ENCODE measurements around the gene TOMM22.
A peak's percentile ranks its signal among the peaks of the same experiment; 100 is the strongest.

TOMM22 gene

DNA sequence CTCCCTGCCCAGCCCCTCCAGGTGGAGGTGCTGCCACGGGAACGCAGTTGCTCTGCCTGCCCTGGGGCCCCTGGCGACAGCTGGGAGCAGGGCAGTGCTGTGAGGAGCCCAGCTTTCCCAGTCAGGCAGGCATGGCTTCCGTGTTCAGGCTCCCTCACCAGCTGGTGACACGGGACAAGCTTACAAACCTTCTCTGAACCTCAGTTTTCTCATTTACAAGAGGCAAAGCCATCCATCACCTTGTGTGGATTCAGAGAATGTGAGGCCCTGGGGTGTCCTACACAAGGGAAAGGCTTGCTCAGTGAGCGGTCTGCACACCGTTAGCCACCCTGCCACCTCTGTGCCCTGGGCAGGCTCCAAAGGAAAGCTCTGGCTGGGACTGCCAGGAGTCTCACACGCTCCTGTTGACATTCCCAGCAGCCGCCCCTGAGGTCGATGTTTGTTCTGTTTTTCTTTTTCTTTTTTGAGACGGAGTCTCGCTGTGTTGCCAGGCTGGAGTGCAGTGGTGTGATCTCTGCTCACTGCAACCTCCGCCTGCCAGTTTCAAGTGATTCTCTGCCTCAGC lies 50.6 kb downstream of the TOMM22 start:
- H4K91ac ChIP-seq (ENCODE audit: low read depth, low read length): no peak overlapping the region
- no peaks in the 10 kb centered on the region for H3K27me3 ChIP-seq (ENCODE audit: insufficient read depth, low read length)
- H2BK5ac ChIP-seq (ENCODE audit: low read depth, low read length, poor library complexity): no peak overlapping the region
- peaks cover 89 to 96% of the 10 kb centered on the region in 2 experiments for H3K36me3 ChIP-seq (ENCODE audit: control insufficient read depth in 1 of 2, insufficient read depth in 2 of 2, low read length in 2 of 2)
- H3K9me3 ChIP-seq (ENCODE audit: insufficient read depth, low read depth, low read length): peaks cover 2% of the 10 kb centered on the region
- no peak overlapping the region for H3K18ac ChIP-seq (ENCODE audit: low read length)
- H3K27ac ChIP-seq (ENCODE audit: low read depth, low read length): no peak overlapping the region
- no peak overlapping the region for H3K14ac ChIP-seq (ENCODE audit: low read length)
- no peak overlapping the region for H4K8ac ChIP-seq (ENCODE audit: low read depth, low read length)
- H3K4ac ChIP-seq (ENCODE audit: low read depth, low read length): no peak overlapping the region
- no peaks in the 10 kb centered on the region for H3K4me1 ChIP-seq (ENCODE audit: control insufficient read depth in 1 of 2, insufficient read depth in 2 of 2, low read length in 2 of 2)
- no peak overlapping the region for H2BK12ac ChIP-seq (ENCODE audit: low read length)
- H2AK5ac ChIP-seq (ENCODE audit: low read length): no peak overlapping the region
- no peak overlapping the region for H3K23ac ChIP-seq (ENCODE audit: low read length)
- no peak for DNase-seq
- H2BK120ac ChIP-seq (ENCODE audit: insufficient read depth, low read length, poor library complexity): no peak overlapping the region
- H3K79me2 ChIP-seq (ENCODE audit: control insufficient read depth, insufficient read depth, low read length, poor library complexity): no peaks in the 10 kb centered on the region
- H3K9ac ChIP-seq (ENCODE audit: low read length): no peak overlapping the region
- H2AFZ ChIP-seq (ENCODE audit: insufficient read depth, low read length, poor library complexity): no peak overlapping the region
- no peak overlapping the region for H4K12ac ChIP-seq (ENCODE audit: low read depth, low read length)
- WGBS (ENCODE audit: extremely low coverage, insufficient coverage, insufficient read length): no CpG with 5 or more reads among the region's 13 CpGs
- no peak overlapping the region for H3K4me3 ChIP-seq (ENCODE audit: low read depth, low read length)
- no peaks in the 10 kb centered on the region for H3K79me1 ChIP-seq (ENCODE audit: low read length)
- no peak overlapping the region for H3K4me2 ChIP-seq (ENCODE audit: low read length)

DNA sequence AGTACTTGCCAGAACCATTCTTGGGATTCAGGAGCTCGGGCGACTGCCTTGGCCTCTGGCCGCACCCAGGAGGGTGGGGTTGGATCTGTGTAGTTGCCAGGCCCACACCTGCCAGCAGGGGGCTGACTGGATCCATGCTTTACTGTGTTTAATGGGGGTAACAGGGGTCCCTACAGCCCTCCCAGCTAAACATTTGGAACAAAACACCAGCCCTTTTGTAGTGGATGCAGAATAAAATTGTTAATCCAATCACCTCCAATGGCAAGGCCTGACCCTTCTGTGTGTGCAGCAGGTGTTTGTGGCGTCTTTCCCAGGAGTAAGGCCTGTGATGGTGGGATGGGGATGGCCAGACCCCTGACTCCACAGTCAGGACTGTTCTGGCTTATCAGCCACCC lies 51.6 kb downstream of the TOMM22 start:
- Histone ChIP-seq H3K36me3 (ENCODE audit: control insufficient read depth in 1 of 2, insufficient read depth in 2 of 2, low read length in 2 of 2) (peaks cover 89 to 96% of the 10 kb centered on the region in 2 experiments), H3K14ac (ENCODE audit: low read length) (no peak overlapping the region), H2AFZ (ENCODE audit: insufficient read depth, low read length, poor library complexity) (no peak overlapping the region), H2BK12ac (ENCODE audit: low read length) (no peak overlapping the region), H3K18ac (ENCODE audit: low read length) (no peak overlapping the region), H3K4ac (ENCODE audit: low read depth, low read length) (no peak overlapping the region), H3K4me2 (ENCODE audit: low read length) (no peak overlapping the region), H3K4me1 (ENCODE audit: control insufficient read depth in 1 of 2, insufficient read depth in 2 of 2, low read length in 2 of 2) (no peaks in the 10 kb centered on the region), H2BK120ac (ENCODE audit: insufficient read depth, low read length, poor library complexity) (no peak overlapping the region), H4K91ac (ENCODE audit: low read depth, low read length) (no peak overlapping the region), H3K23ac (ENCODE audit: low read length) (no peak overlapping the region), H3K27ac (ENCODE audit: low read depth, low read length) (no peak overlapping the region), H3K79me1 (ENCODE audit: low read length) (no peaks in the 10 kb centered on the region), H3K9me3 (ENCODE audit: insufficient read depth, low read depth, low read length) (no peaks in the 10 kb centered on the region), H3K79me2 (ENCODE audit: control insufficient read depth, insufficient read depth, low read length, poor library complexity) (no peaks in the 10 kb centered on the region), H4K8ac (ENCODE audit: low read depth, low read length) (no peak overlapping the region), H3K4me3 (ENCODE audit: low read depth, low read length) (no peak overlapping the region), H2AK5ac (ENCODE audit: low read length) (no peak overlapping the region), H3K9ac (ENCODE audit: low read length) (no peak overlapping the region), H3K27me3 (ENCODE audit: insufficient read depth, low read length) (no peaks in the 10 kb centered on the region), H4K12ac (ENCODE audit: low read depth, low read length) (no peak overlapping the region), H2BK5ac (ENCODE audit: low read depth, low read length, poor library complexity) (no peak overlapping the region)
- peak in 1 of 2 donors; percentile 50 for DNase-seq
- no CpG with 5 or more reads among the region's 4 CpGs for WGBS (ENCODE audit: extremely low coverage, insufficient coverage, insufficient read length)

DNA sequence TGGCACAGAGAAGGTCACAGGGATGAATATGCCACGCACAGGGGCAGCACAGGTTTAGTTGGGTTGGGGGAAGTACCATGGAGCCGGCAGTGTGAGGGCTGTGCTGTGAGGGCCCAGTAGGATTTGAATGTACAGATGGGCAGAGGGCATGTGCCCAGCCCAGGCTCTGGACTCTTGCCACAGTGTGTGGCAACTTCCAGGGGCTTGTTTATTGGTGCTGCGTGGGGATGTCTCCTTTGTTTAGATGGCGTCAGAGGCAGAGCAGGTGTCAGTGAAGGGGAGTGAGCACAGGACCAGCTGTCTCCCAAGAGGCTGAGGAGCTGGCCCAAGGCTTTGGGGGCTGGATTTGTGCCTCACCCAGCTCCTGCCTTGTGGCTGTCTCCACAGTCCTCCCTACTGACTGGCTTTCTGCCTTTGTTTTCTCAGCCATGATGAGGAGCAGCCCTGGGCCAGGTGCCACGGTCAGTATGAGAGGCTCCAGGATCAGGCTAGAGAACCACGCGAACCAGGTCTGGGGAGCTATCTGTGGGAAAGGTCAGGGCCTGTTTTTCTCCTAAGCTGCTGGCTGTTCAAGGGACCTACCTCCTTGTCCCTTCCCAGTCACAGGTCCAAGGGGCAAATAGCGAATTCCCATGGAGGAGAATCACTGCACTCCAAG lies 52.1 kb downstream of the TOMM22 start:
- Histone ChIP-seq H2BK5ac (ENCODE audit: low read depth, low read length, poor library complexity) (no peak overlapping the region), H3K27me3 (ENCODE audit: insufficient read depth, low read length) (no peaks in the 10 kb centered on the region), H3K4me1 (ENCODE audit: control insufficient read depth in 1 of 2, insufficient read depth in 2 of 2, low read length in 2 of 2) (no peaks in the 10 kb centered on the region), H3K9ac (ENCODE audit: low read length) (no peak overlapping the region), H2AK5ac (ENCODE audit: low read length) (no peak overlapping the region), H3K23ac (ENCODE audit: low read length) (no peak overlapping the region), H3K79me1 (ENCODE audit: low read length) (no peaks in the 10 kb centered on the region), H3K27ac (ENCODE audit: low read depth, low read length) (no peak overlapping the region), H3K36me3 (ENCODE audit: control insufficient read depth in 1 of 2, insufficient read depth in 2 of 2, low read length in 2 of 2) (peaks cover 89 to 96% of the 10 kb centered on the region in 2 experiments), H2AFZ (ENCODE audit: insufficient read depth, low read length, poor library complexity) (no peak overlapping the region), H3K18ac (ENCODE audit: low read length) (no peak overlapping the region), H2BK120ac (ENCODE audit: insufficient read depth, low read length, poor library complexity) (no peak overlapping the region), H4K91ac (ENCODE audit: low read depth, low read length) (no peak overlapping the region), H3K4me2 (ENCODE audit: low read length) (no peak overlapping the region), H2BK12ac (ENCODE audit: low read length) (no peak overlapping the region), H3K79me2 (ENCODE audit: control insufficient read depth, insufficient read depth, low read length, poor library complexity) (no peaks in the 10 kb centered on the region), H3K4ac (ENCODE audit: low read depth, low read length) (no peak overlapping the region), H3K14ac (ENCODE audit: low read length) (no peak overlapping the region), H3K9me3 (ENCODE audit: insufficient read depth, low read depth, low read length) (no peaks in the 10 kb centered on the region), H4K8ac (ENCODE audit: low read depth, low read length) (no peak overlapping the region), H3K4me3 (ENCODE audit: low read depth, low read length) (no peak overlapping the region), H4K12ac (ENCODE audit: low read depth, low read length) (no peak overlapping the region)
- DNase-seq: no peak
- WGBS (ENCODE audit: extremely low coverage, insufficient coverage, insufficient read length): no CpG with 5 or more reads among the region's 8 CpGs

DNA sequence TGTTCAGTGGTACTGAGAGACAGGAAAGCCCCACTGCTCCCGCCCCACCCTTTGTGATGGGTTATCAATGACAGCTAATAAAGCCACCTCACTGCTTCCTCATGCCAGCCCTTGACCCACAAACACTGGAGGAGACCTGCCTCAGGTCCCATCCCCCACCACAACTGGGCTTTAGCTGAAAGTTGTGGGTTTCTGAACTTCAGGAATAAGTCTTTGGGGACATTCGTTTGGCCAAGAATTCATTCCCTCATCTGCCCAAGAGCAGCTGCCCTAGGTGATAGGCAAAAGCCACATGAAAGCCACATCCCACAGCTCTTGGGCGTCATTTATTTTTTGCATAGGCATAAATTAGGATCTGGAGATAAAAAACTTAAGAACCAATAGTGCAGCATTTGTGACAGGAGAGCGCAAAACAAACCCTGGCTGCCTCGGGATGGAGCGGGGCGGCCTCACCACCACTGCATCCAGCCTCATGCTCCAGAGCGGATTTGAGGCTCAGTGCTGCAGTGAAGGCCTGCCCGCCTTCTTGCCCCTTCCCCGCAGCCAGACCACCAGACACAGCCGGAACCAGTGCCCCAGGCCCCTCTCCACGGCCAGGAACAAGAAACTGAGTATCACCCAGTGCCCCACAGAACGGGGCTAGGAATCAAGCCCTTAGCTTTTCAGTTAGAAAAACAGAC lies 52.8 kb downstream of the TOMM22 start:
- no peak overlapping the region for H3K4ac ChIP-seq (ENCODE audit: low read depth, low read length)
- no peak overlapping the region for H4K12ac ChIP-seq (ENCODE audit: low read depth, low read length)
- H2AK5ac ChIP-seq (ENCODE audit: low read length): no peak overlapping the region
- no peak overlapping the region for H2BK12ac ChIP-seq (ENCODE audit: low read length)
- H3K79me2 ChIP-seq (ENCODE audit: control insufficient read depth, insufficient read depth, low read length, poor library complexity): no peaks in the 10 kb centered on the region
- no peak overlapping the region for H2BK120ac ChIP-seq (ENCODE audit: insufficient read depth, low read length, poor library complexity)
- no peak for DNase-seq
- no peak overlapping the region for H3K18ac ChIP-seq (ENCODE audit: low read length)
- H2AFZ ChIP-seq (ENCODE audit: insufficient read depth, low read length, poor library complexity): no peak overlapping the region
- WGBS (ENCODE audit: extremely low coverage, insufficient coverage, insufficient read length): no CpG with 5 or more reads among the region's 13 CpGs
- no peak overlapping the region for H4K91ac ChIP-seq (ENCODE audit: low read depth, low read length)
- no peaks in the 10 kb centered on the region for H3K79me1 ChIP-seq (ENCODE audit: low read length)
- H4K8ac ChIP-seq (ENCODE audit: low read depth, low read length): no peak overlapping the region
- no peak overlapping the region for H3K4me2 ChIP-seq (ENCODE audit: low read length)
- H3K9me3 ChIP-seq (ENCODE audit: insufficient read depth, low read depth, low read length): no peaks in the 10 kb centered on the region
- H3K4me1 ChIP-seq (ENCODE audit: control insufficient read depth in 1 of 2, insufficient read depth in 2 of 2, low read length in 2 of 2): no peaks in the 10 kb centered on the region
- no peak overlapping the region for H3K9ac ChIP-seq (ENCODE audit: low read length)
- H2BK5ac ChIP-seq (ENCODE audit: low read depth, low read length, poor library complexity): no peak overlapping the region
- H3K23ac ChIP-seq (ENCODE audit: low read length): no peak overlapping the region
- H3K4me3 ChIP-seq (ENCODE audit: low read depth, low read length): no peak overlapping the region
- peaks cover 90 to 96% of the 10 kb centered on the region in 2 experiments for H3K36me3 ChIP-seq (ENCODE audit: control insufficient read depth in 1 of 2, insufficient read depth in 2 of 2, low read length in 2 of 2)
- H3K27ac ChIP-seq (ENCODE audit: low read depth, low read length): no peak overlapping the region
- H3K27me3 ChIP-seq (ENCODE audit: insufficient read depth, low read length): no peaks in the 10 kb centered on the region
- H3K14ac ChIP-seq (ENCODE audit: low read length): no peak overlapping the region
